PC-3 (cell line): ENCODE results near the gene P2RY8. TPM values are rescaled to one million over a fixed set of nuclear protein-coding genes. Genes with fewer than 3 reads are reported as not detected.

Source experiments
- ATAC-seq: fragments of 200-7000 bp; cut with Tn5 transposase; 2 replicates; pipeline ENCODE4 v1.9.1; 2020; ENCODE audit warnings: mild to moderate bottlenecking, moderate library complexity
- BruUV-seq: library from RNA; stranded (reverse); fragments of 400-500 nt; replicated peaks from 2 replicates; lab custom pipeline; 2021; lab: Mats Ljungman, UMichigan
- CTCF ChIA-PET: fragments of 300-600 bp; sonication (Branson Sonifier 250); formaldehyde crosslinking; loops from one replicate; lab custom pipeline; 2022; ENCODE audit warnings: antibody characterized with exemption; lab: Charles Lee
- POLR2A ChIA-PET: fragments of 300-600 bp; sonication (Branson Sonifier 250); formaldehyde crosslinking; loops from one replicate; lab custom pipeline; 2022; ENCODE audit warnings: antibody characterized with exemption; ENCODE audit not compliant: unreplicated experiment; lab: Charles Lee
- DNase-seq: peaks from one replicate; pipeline ENCODE4 v3.0.0-alpha.2; 2015
- H2AFZ ChIP-seq: fragments of 300-600 bp; sonication (generic); 2 replicates; pipeline ENCODE4 v1.6.0; 2016; ENCODE audit warnings: antibody characterized with exemption, low read length
- H3F3A ChIP-seq: fragments of 300-600 bp; sonication (generic); one replicate; pipeline ENCODE4 v1.6.0; 2017; ENCODE audit warnings: antibody characterized with exemption, low read length, control low read depth, mild to moderate bottlenecking; ENCODE audit not compliant: unreplicated experiment
- H3K27ac ChIP-seq: fragments of 300-600 bp; sonication (generic); 2 replicates; pipeline ENCODE4 v1.5.1; 2016; ENCODE audit warnings: mild to moderate bottlenecking, low read length
- H3K27me3 ChIP-seq: fragments of 300-600 bp; sonication (generic); 2 replicates; pipeline ENCODE4 v1.6.1; 2016; ENCODE audit warnings: low read length, mixed read lengths
- H3K36me3 ChIP-seq: fragments of 300-600 bp; sonication (generic); 2 replicates; pipeline ENCODE4 v1.6.1; 2016; ENCODE audit warnings: low read depth, mixed run types, low read length, mixed read lengths
- H3K4me1 ChIP-seq: fragments of 300-600 bp; sonication (generic); 2 replicates; pipeline ENCODE4 v1.5.1; 2016; ENCODE audit warnings: low read length; ENCODE audit not compliant: insufficient read depth
- H3K4me2 ChIP-seq: fragments of 300-600 bp; sonication (generic); 2 replicates; pipeline ENCODE4 v1.6.0; 2016; ENCODE audit warnings: low read length
- H3K4me3 ChIP-seq: fragments of 300-600 bp; sonication (generic); 2 replicates; pipeline ENCODE4 v1.5.1; 2016; ENCODE audit warnings: mild to moderate bottlenecking, low read length, mixed read lengths
- H3K79me2 ChIP-seq: fragments of 300-600 bp; sonication (generic); 2 replicates; pipeline ENCODE4 v1.6.1; 2017; ENCODE audit warnings: low read length, mixed read lengths
- H3K9ac ChIP-seq: fragments of 300-600 bp; sonication (generic); 2 replicates; pipeline ENCODE4 v1.6.0; 2016; ENCODE audit warnings: mild to moderate bottlenecking, low read length
- H3K9me2 ChIP-seq: fragments of 300-600 bp; sonication (generic); replicated peaks from 2 replicates; pipeline ENCODE4 v1.6.1; 2016; ENCODE audit warnings: mixed run types, low read length, mixed read lengths
- H3K9me3 ChIP-seq: fragments of 300-600 bp; sonication (generic); 2 replicates; pipeline ENCODE4 v1.6.1; 2016; ENCODE audit warnings: low read length, mixed read lengths
- H4K20me1 ChIP-seq: fragments of 300-600 bp; sonication (generic); 2 replicates; pipeline ENCODE4 v1.6.1; 2016; ENCODE audit warnings: low read length, mixed read lengths
- EZH2 ChIP-seq: fragments of 300-600 bp; sonication (generic); IDR thresholded peaks from one replicate; pipeline ENCODE4 v1.6.1; 2017; ENCODE audit warnings: antibody characterized with exemption, mild to moderate bottlenecking, low read length; ENCODE audit not compliant: unreplicated experiment
- EZH2phosphoT487 ChIP-seq: fragments of 300-600 bp; sonication (generic); IDR thresholded peaks from 2 replicates; pipeline ENCODE4 v1.6.1; 2018; ENCODE audit warnings: mild to moderate bottlenecking, antibody characterized with exemption, low read length, borderline replicate concordance
- intact Hi-C: fragments of 100-400 bp; cut with micrococcal nuclease; formaldehyde crosslinking; loops from 2 replicates; pipeline ENCODE4 v1.9.0; 2023
- total RNA-seq: library from RNA; depleted of rRNA; stranded (reverse); fragments of >200 nt; gene quantifications from 2 replicates; pipeline ENCODE4 v1.2.3, GENCODE V29; 2014
- TF ChIP-seq, protein P1 (sequence below): fragments of 300-600 bp; sonication (generic); conservative IDR thresholded peaks from 2 replicates; pipeline ENCODE4 v1.5.1; 2017; ENCODE audit warnings: antibody characterized with exemption, low read depth, mild to moderate bottlenecking, low read length

P2RY8 gene
- total RNA-seq, 1 experiment from 2014 or later: not detected

DNA sequence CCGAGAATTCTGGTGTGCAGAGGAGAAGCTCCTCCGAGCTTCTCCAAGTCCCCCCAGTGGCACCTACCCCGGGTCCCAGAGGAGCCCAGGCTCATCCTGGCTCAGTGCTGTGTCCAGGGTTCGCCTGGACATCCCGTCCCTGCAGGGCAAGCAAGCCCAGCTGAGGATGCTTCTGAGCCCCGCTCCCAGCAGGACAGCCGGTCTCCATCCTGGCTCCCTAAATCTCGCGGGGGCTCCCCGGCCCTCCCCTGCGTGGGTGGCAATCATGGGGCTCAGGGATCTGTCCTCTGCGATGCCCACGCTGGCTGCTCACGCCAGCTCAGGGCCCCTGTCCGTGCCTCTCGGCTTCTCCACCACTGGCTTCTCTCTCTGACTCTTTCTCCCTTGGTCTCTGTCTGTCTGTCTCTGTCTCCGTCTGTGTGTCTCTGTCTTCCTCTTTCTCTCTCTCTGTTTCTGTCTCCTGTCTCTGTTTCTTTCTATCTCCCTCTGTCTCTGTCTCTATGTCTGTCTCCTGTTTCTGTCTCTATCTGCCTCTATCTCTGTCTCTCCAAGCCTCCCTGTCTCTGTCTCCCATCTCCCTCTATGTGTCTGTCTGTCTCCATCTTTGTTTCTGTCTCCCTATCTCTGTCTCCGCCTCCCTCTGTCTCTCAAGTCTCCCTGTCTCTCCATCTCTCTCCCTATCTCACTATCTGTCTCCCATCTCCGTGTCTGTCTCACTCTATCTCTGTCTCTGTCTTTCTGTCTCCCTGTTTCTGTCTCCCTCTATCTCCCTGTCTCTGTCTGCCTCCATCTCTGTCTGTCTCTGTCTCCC lies 117.2 kb downstream of the P2RY8 start:
- Histone ChIP-seq H3F3A (no peaks in the 10 kb centered on the region), H3K27ac (no peak overlapping the region), H3K9ac (no peak overlapping the region), H3K36me3 (peaks cover 8% of the 10 kb centered on the region; the same call in 1 of the 2 replicates), H3K4me3 (no peak overlapping the region), H3K4me1 (peaks cover 8% of the 10 kb centered on the region; the same call in 1 of the 2 replicates), H3K9me3 (no peaks in the 10 kb centered on the region), H3K27me3 (no peaks in the 10 kb centered on the region), H3K4me2 (no peak overlapping the region), H4K20me1 (no peaks in the 10 kb centered on the region), H2AFZ (no peak overlapping the region), H3K9me2 (no peaks in the 10 kb centered on the region), H3K79me2 (no peaks in the 10 kb centered on the region)
- TF ChIP-seq, protein P1, sequence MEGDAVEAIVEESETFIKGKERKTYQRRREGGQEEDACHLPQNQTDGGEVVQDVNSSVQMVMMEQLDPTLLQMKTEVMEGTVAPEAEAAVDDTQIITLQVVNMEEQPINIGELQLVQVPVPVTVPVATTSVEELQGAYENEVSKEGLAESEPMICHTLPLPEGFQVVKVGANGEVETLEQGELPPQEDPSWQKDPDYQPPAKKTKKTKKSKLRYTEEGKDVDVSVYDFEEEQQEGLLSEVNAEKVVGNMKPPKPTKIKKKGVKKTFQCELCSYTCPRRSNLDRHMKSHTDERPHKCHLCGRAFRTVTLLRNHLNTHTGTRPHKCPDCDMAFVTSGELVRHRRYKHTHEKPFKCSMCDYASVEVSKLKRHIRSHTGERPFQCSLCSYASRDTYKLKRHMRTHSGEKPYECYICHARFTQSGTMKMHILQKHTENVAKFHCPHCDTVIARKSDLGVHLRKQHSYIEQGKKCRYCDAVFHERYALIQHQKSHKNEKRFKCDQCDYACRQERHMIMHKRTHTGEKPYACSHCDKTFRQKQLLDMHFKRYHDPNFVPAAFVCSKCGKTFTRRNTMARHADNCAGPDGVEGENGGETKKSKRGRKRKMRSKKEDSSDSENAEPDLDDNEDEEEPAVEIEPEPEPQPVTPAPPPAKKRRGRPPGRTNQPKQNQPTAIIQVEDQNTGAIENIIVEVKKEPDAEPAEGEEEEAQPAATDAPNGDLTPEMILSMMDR: no peak
- no peak for TF ChIP-seq EZH2
- TF ChIP-seq EZH2phosphoT487: no peak
- intact Hi-C loops: no loop called here
- POLR2A ChIA-PET: no interaction called here
- DNase-seq (no peak), ATAC-seq (peak; percentile 11; the same call in 1 of the 2 replicates)
- CTCF ChIA-PET: no interaction called here
- no TSS peak for BruUV-seq

DNA sequence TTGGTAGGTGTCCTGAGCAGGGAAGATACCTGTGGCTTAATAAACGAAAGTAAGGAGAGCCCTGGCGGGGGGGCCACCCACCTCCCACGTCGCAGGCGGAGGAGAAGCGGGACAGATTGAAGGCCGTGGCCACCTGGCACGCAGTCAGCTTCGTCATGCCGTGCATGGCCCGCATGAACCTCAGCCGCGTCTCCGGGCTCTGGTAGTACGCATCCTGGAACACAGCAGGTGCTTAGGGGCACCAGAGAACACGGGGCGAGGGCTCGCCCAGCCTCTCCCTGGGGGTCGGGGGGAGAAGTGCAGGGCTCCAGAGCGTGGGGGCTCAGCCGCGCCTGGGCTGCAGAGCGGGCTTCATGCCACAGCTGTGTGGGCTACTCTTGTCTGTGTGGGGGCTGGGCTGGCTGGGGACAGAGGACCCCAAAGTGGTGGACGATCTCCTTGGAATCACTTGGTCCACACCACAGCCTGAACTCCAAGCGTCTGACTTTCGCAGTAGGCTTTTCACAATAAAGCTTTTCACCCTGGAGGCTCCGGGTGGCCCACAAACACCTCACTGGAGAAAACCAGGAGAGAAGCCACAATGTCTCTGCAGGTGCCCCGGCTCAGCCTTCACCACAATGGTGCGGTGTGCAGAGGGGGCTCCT lies 118.0 kb downstream of the P2RY8 start:
- ChIA-PET CTCF (no interaction called here), POLR2A (no interaction called here)
- Histone ChIP-seq H2AFZ (peak overlapping the region; percentile 43; the same call in 1 of the 2 replicates), H3K27ac (peak overlapping the region; percentile 50), H3K9me2 (no peaks in the 10 kb centered on the region), H3K79me2 (no peaks in the 10 kb centered on the region), H3F3A (no peaks in the 10 kb centered on the region), H3K4me2 (peak overlapping the region; percentile 75), H3K36me3 (peaks cover 8% of the 10 kb centered on the region; the same call in 1 of the 2 replicates), H3K4me3 (peak overlapping the region; percentile 50), H4K20me1 (no peaks in the 10 kb centered on the region), H3K4me1 (peaks cover 8% of the 10 kb centered on the region; the same call in 1 of the 2 replicates), H3K27me3 (no peaks in the 10 kb centered on the region), H3K9me3 (no peaks in the 10 kb centered on the region), H3K9ac (peak overlapping the region; percentile 12; the same call in 1 of the 2 replicates)
- peak; percentile 57 for ATAC-seq
- intact Hi-C loops: no loop called here
- TF ChIP-seq, protein P1: no peak
- TF ChIP-seq EZH2phosphoT487 (no peak), EZH2 (no peak)
- DNase-seq: peak; percentile 65
- no TSS peak for BruUV-seq
